Measurements from ENCODE around the gene ESPNL.

Gene ESPNL

GRCh38 chr2:238077292-238077691, 22.8 kb upstream of the ESPNL start:
- peaks cover 10 to 21% (median 10%) of the 10 kb centered on the region in 5 donors for H3K36me3 ChIP-seq (ENCODE audit: control insufficient read depth in 5 of 5, insufficient read depth in 5 of 5, low read length in 5 of 5)
- peaks cover 0 to 3% (median 2%) of the 10 kb centered on the region in 5 donors for H3K9me3 ChIP-seq (ENCODE audit: control insufficient read depth in 5 of 5, low read length in 5 of 5)
- H3K27me3 ChIP-seq (ENCODE audit: control insufficient read depth in 5 of 5, insufficient read depth in 4 of 5, low read length in 5 of 5) = no peaks in the 10 kb centered on the region
- no peaks in the 10 kb centered on the region for H3K4me1 ChIP-seq (ENCODE audit: control insufficient read depth in 5 of 5, insufficient read depth in 5 of 5, low read length in 5 of 5)
- H3K9ac ChIP-seq (ENCODE audit: low read length in 5 of 5) = no peak overlapping the region
- H3K27ac ChIP-seq (ENCODE audit: low read depth, low read length) = no peak overlapping the region
- H3K4me3 ChIP-seq (ENCODE audit: low read depth in 1 of 5, low read length in 5 of 5) = no peak overlapping the region

GRCh38 chr2:238079874-238080327, 20.2 kb upstream of the ESPNL start:
- H3K27me3 ChIP-seq (ENCODE audit: control insufficient read depth in 5 of 5, insufficient read depth in 4 of 5, low read length in 5 of 5) = no peaks in the 10 kb centered on the region
- no peak overlapping the region for H3K4me3 ChIP-seq (ENCODE audit: low read depth in 1 of 5, low read length in 5 of 5)
- no peaks in the 10 kb centered on the region for H3K4me1 ChIP-seq (ENCODE audit: control insufficient read depth in 5 of 5, insufficient read depth in 5 of 5, low read length in 5 of 5)
- H3K9ac ChIP-seq (ENCODE audit: low read length in 5 of 5) = no peak overlapping the region
- peaks cover 0 to 38% (median 28%) of the 10 kb centered on the region in 5 donors for H3K36me3 ChIP-seq (ENCODE audit: control insufficient read depth in 5 of 5, insufficient read depth in 5 of 5, low read length in 5 of 5)
- no peak overlapping the region for H3K27ac ChIP-seq (ENCODE audit: low read depth, low read length)
- H3K9me3 ChIP-seq (ENCODE audit: control insufficient read depth in 5 of 5, low read length in 5 of 5) = no peaks in the 10 kb centered on the region

- Histone ChIP-seq H3K4me1 (ENCODE audit: control insufficient read depth in 5 of 5, insufficient read depth in 5 of 5, low read length in 5 of 5) (no peaks in the 10 kb centered on the region), H3K9me3 (ENCODE audit: control insufficient read depth in 5 of 5, low read length in 5 of 5) (no peaks in the 10 kb centered on the region), H3K9ac (ENCODE audit: low read length in 5 of 5) (no peak overlapping the region), H3K4me3 (ENCODE audit: low read depth in 1 of 5, low read length in 5 of 5) (no peak overlapping the region), H3K36me3 (ENCODE audit: control insufficient read depth in 5 of 5, insufficient read depth in 5 of 5, low read length in 5 of 5) (peaks cover 0 to 38% (median 28%) of the 10 kb centered on the region in 5 donors), H3K27ac (ENCODE audit: low read depth, low read length) (no peak overlapping the region), H3K27me3 (ENCODE audit: control insufficient read depth in 5 of 5, insufficient read depth in 4 of 5, low read length in 5 of 5) (no peaks in the 10 kb centered on the region)
These were observed 19.6 kb upstream of the ESPNL start for GRCh38 chr2:238080518-238080917.

- Histone ChIP-seq H3K9ac (ENCODE audit: low read length in 5 of 5) (no peak overlapping the region), H3K27ac (ENCODE audit: low read depth, low read length) (no peak overlapping the region)
These were observed 19.0 kb upstream of the ESPNL start for GRCh38 chr2:238081150-238081549.

GRCh38 chr2:238081561-238081960, 18.6 kb upstream of the ESPNL start:
- H3K27ac ChIP-seq (ENCODE audit: low read depth, low read length) = no peak overlapping the region
- H3K36me3 ChIP-seq (ENCODE audit: control insufficient read depth in 5 of 5, insufficient read depth in 5 of 5, low read length in 5 of 5) = peaks cover 0 to 38% (median 28%) of the 10 kb centered on the region in 5 donors
- no peaks in the 10 kb centered on the region for H3K9me3 ChIP-seq (ENCODE audit: control insufficient read depth in 5 of 5, low read length in 5 of 5)
- H3K4me1 ChIP-seq (ENCODE audit: control insufficient read depth in 5 of 5, insufficient read depth in 5 of 5, low read length in 5 of 5) = no peaks in the 10 kb centered on the region
- no peak overlapping the region for H3K9ac ChIP-seq (ENCODE audit: low read length in 5 of 5)
- no peaks in the 10 kb centered on the region for H3K27me3 ChIP-seq (ENCODE audit: control insufficient read depth in 5 of 5, insufficient read depth in 4 of 5, low read length in 5 of 5)
- H3K4me3 ChIP-seq (ENCODE audit: low read depth in 1 of 5, low read length in 5 of 5) = no peak overlapping the region

More at GRCh38 chr2:238081150-238081549, 19.0 kb upstream of the ESPNL start:
- Histone ChIP-seq H3K9me3 (ENCODE audit: control insufficient read depth in 5 of 5, low read length in 5 of 5) (no peaks in the 10 kb centered on the region), H3K36me3 (ENCODE audit: control insufficient read depth in 5 of 5, insufficient read depth in 5 of 5, low read length in 5 of 5) (peaks cover 0 to 38% (median 28%) of the 10 kb centered on the region in 5 donors), H3K4me3 (ENCODE audit: low read depth in 1 of 5, low read length in 5 of 5) (no peak overlapping the region), H3K4me1 (ENCODE audit: control insufficient read depth in 5 of 5, insufficient read depth in 5 of 5, low read length in 5 of 5) (no peaks in the 10 kb centered on the region), H3K27me3 (ENCODE audit: control insufficient read depth in 5 of 5, insufficient read depth in 4 of 5, low read length in 5 of 5) (no peaks in the 10 kb centered on the region)

GRCh38 chr2:238082151-238082550, 18.0 kb upstream of the ESPNL start:
- Histone ChIP-seq H3K4me3 (ENCODE audit: low read depth in 1 of 5, low read length in 5 of 5) (no peak overlapping the region), H3K27ac (ENCODE audit: low read depth, low read length) (no peak overlapping the region), H3K4me1 (ENCODE audit: control insufficient read depth in 5 of 5, insufficient read depth in 5 of 5, low read length in 5 of 5) (no peaks in the 10 kb centered on the region), H3K27me3 (ENCODE audit: control insufficient read depth in 5 of 5, insufficient read depth in 4 of 5, low read length in 5 of 5) (no peaks in the 10 kb centered on the region), H3K9ac (ENCODE audit: low read length in 5 of 5) (no peak overlapping the region), H3K9me3 (ENCODE audit: control insufficient read depth in 5 of 5, low read length in 5 of 5) (no peaks in the 10 kb centered on the region), H3K36me3 (ENCODE audit: control insufficient read depth in 5 of 5, insufficient read depth in 5 of 5, low read length in 5 of 5) (peaks cover 0 to 38% (median 28%) of the 10 kb centered on the region in 5 donors)

- Histone ChIP-seq H3K36me3 (ENCODE audit: control insufficient read depth in 5 of 5, insufficient read depth in 5 of 5, low read length in 5 of 5) (peaks cover 0 to 38% (median 28%) of the 10 kb centered on the region in 5 donors), H3K27ac (ENCODE audit: low read depth, low read length) (no peak overlapping the region), H3K4me3 (ENCODE audit: low read depth in 1 of 5, low read length in 5 of 5) (no peak overlapping the region), H3K4me1 (ENCODE audit: control insufficient read depth in 5 of 5, insufficient read depth in 5 of 5, low read length in 5 of 5) (no peaks in the 10 kb centered on the region), H3K9ac (ENCODE audit: low read length in 5 of 5) (no peak overlapping the region), H3K27me3 (ENCODE audit: control insufficient read depth in 5 of 5, insufficient read depth in 4 of 5, low read length in 5 of 5) (no peaks in the 10 kb centered on the region), H3K9me3 (ENCODE audit: control insufficient read depth in 5 of 5, low read length in 5 of 5) (no peaks in the 10 kb centered on the region)
These were observed 17.3 kb upstream of the ESPNL start for GRCh38 chr2:238082827-238083226.

- Histone ChIP-seq H3K4me3 (ENCODE audit: low read depth in 1 of 5, low read length in 5 of 5) (no peak overlapping the region), H3K27ac (ENCODE audit: low read depth, low read length) (no peak overlapping the region), H3K27me3 (ENCODE audit: control insufficient read depth in 5 of 5, insufficient read depth in 4 of 5, low read length in 5 of 5) (no peaks in the 10 kb centered on the region), H3K4me1 (ENCODE audit: control insufficient read depth in 5 of 5, insufficient read depth in 5 of 5, low read length in 5 of 5) (no peaks in the 10 kb centered on the region), H3K9ac (ENCODE audit: low read length in 5 of 5) (no peak overlapping the region), H3K9me3 (ENCODE audit: control insufficient read depth in 5 of 5, low read length in 5 of 5) (no peaks in the 10 kb centered on the region), H3K36me3 (ENCODE audit: control insufficient read depth in 5 of 5, insufficient read depth in 5 of 5, low read length in 5 of 5) (peaks cover 0 to 38% (median 28%) of the 10 kb centered on the region in 5 donors)
These were observed 16.2 kb upstream of the ESPNL start for GRCh38 chr2:238083919-238084318.

GRCh38 chr2:238084761-238085160, 15.4 kb upstream of the ESPNL start:
- Histone ChIP-seq H3K27ac (ENCODE audit: low read depth, low read length) (no peak overlapping the region), H3K27me3 (ENCODE audit: control insufficient read depth in 5 of 5, insufficient read depth in 4 of 5, low read length in 5 of 5) (no peaks in the 10 kb centered on the region), H3K4me1 (ENCODE audit: control insufficient read depth in 5 of 5, insufficient read depth in 5 of 5, low read length in 5 of 5) (no peaks in the 10 kb centered on the region), H3K9me3 (ENCODE audit: control insufficient read depth in 5 of 5, low read length in 5 of 5) (no peaks in the 10 kb centered on the region), H3K36me3 (ENCODE audit: control insufficient read depth in 5 of 5, insufficient read depth in 5 of 5, low read length in 5 of 5) (peaks cover 0 to 38% (median 28%) of the 10 kb centered on the region in 5 donors), H3K4me3 (ENCODE audit: low read depth in 1 of 5, low read length in 5 of 5) (no peak overlapping the region), H3K9ac (ENCODE audit: low read length in 5 of 5) (no peak overlapping the region)

- H3K36me3 ChIP-seq (ENCODE audit: control insufficient read depth in 5 of 5, insufficient read depth in 5 of 5, low read length in 5 of 5) = peaks cover 0 to 31% (median 25%) of the 10 kb centered on the region in 5 donors
- H3K9me3 ChIP-seq (ENCODE audit: control insufficient read depth in 5 of 5, low read length in 5 of 5) = no peaks in the 10 kb centered on the region
- H3K27me3 ChIP-seq (ENCODE audit: control insufficient read depth in 5 of 5, insufficient read depth in 4 of 5, low read length in 5 of 5) = no peaks in the 10 kb centered on the region
- no peak overlapping the region for H3K27ac ChIP-seq (ENCODE audit: low read depth, low read length)
- no peaks in the 10 kb centered on the region for H3K4me1 ChIP-seq (ENCODE audit: control insufficient read depth in 5 of 5, insufficient read depth in 5 of 5, low read length in 5 of 5)
- no peak overlapping the region for H3K9ac ChIP-seq (ENCODE audit: low read length in 5 of 5)
- no peak overlapping the region for H3K4me3 ChIP-seq (ENCODE audit: low read depth in 1 of 5, low read length in 5 of 5)
These were observed 14.2 kb upstream of the ESPNL start for GRCh38 chr2:238085899-238086298.
